ENCODE data around the gene YLPM1.

The YLPM1 gene

DNA sequence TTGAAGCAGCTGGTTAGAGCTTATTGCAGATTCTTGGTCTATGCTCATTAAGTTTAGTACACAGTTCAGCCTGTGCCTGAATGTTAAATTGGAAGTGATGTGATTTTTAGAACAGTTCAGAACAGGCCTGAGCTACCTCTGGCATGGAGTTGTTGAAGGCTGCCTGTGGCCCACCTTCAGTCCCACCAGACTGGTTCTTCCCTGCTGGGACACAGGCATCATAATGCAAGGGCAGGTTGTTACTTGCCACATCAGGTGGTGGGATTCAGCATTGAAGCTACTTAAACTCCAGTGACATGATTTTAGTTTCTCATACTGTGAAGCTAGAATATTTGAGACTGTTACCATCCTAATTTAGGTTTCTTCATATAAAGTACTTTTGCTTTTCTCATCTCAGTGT is 63.5 kb downstream of the YLPM1 start:
- no peak overlapping the region for H3K4me3 ChIP-seq (ENCODE audit: low read length)
- TF ChIP-seq, protein P1, sequence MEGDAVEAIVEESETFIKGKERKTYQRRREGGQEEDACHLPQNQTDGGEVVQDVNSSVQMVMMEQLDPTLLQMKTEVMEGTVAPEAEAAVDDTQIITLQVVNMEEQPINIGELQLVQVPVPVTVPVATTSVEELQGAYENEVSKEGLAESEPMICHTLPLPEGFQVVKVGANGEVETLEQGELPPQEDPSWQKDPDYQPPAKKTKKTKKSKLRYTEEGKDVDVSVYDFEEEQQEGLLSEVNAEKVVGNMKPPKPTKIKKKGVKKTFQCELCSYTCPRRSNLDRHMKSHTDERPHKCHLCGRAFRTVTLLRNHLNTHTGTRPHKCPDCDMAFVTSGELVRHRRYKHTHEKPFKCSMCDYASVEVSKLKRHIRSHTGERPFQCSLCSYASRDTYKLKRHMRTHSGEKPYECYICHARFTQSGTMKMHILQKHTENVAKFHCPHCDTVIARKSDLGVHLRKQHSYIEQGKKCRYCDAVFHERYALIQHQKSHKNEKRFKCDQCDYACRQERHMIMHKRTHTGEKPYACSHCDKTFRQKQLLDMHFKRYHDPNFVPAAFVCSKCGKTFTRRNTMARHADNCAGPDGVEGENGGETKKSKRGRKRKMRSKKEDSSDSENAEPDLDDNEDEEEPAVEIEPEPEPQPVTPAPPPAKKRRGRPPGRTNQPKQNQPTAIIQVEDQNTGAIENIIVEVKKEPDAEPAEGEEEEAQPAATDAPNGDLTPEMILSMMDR (conservative IDR thresholded peaks at IDR 0.05; ENCODE audit: low read depth, low read length), result no peak
- no peak for DNase-seq (ENCODE audit: low read depth)

DNA sequence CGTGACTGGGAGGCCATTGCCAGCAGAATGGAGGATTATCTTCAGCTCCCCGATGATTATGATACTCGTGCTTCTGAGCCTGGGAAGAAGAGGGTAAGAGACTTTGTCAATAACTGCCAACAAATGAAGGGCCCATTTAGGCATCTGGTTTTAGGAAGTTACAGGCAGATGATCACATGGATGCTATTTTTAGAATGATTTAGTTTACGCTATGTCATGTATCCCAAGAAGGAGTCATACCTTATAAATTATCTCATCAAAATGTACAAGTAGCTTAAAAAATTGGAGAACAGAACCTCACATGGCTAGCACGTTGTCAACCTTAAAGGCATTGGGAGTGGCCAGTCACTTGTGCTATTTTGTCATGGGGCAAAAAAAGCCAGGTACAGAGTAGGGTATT is 66.1 kb downstream of the YLPM1 start:
- no peak for DNase-seq (ENCODE audit: low read depth)
- no peak overlapping the region for H3K4me3 ChIP-seq (ENCODE audit: low read length)
- TF ChIP-seq, protein P1 (conservative IDR thresholded peaks at IDR 0.05; ENCODE audit: low read depth, low read length), result no peak

DNA sequence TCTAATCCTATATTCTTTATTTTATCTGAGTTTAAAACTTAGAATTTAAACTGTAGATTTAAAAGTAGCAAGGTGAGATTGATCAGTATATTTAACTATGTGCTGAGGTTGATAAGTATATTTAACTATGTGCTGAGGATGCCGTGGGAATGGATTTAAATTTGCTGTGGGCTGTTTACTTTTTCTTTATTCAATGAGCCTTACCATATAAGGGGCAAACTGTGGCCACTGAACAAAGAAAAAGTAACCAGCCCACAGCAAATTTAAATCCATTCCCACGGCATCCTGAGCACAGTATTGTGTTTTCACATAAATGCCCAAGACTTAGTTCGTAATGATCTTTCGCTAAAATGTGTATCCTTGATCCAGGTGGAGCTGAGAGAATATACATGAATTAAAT is 69.7 kb downstream of the YLPM1 start:
- no peak overlapping the region for H3K4me3 ChIP-seq (ENCODE audit: low read length)
- DNase-seq (ENCODE audit: low read depth), result no peak
- TF ChIP-seq, protein P1 (conservative IDR thresholded peaks at IDR 0.05; ENCODE audit: low read depth, low read length), result no peak

DNA sequence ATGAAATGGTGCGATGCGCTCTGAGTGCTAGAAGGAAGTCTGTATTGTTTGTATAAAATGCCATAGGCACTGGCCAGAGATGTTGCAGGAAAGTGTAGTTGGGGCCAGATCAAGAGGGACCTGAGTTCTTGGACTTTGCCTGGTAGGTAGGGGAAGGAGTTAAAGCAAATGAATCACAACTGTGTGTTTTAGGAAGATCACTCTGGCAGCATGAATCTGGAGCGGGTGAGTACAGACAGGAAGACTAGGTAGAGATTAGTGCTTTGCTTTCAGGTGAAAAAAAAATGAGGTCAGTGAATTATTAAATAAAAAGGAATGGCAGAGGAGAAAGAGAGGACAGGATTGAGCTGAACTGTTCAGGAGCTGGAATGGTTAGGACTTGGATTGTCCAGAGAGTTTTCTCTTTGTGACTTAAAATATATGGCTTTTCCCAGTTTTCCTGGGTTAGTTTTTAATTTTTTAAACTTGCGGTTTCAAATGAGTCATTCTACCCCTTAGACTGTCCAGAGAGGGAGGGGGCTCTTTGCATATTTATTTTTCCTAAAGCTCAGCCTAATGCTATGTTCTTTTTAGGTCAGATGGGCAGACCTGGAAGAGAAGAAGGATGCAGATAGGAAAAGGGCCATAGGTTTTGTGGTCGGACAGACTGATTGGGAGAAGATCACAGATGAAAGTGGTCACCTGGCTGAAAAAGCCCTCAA is 71.7 kb downstream of the YLPM1 start:
- no peak overlapping the region for H3K4me3 ChIP-seq (ENCODE audit: low read length)
- TF ChIP-seq, protein P1 (conservative IDR thresholded peaks at IDR 0.05; ENCODE audit: low read depth, low read length), result no peak
- no peak for DNase-seq (ENCODE audit: low read depth)

DNA sequence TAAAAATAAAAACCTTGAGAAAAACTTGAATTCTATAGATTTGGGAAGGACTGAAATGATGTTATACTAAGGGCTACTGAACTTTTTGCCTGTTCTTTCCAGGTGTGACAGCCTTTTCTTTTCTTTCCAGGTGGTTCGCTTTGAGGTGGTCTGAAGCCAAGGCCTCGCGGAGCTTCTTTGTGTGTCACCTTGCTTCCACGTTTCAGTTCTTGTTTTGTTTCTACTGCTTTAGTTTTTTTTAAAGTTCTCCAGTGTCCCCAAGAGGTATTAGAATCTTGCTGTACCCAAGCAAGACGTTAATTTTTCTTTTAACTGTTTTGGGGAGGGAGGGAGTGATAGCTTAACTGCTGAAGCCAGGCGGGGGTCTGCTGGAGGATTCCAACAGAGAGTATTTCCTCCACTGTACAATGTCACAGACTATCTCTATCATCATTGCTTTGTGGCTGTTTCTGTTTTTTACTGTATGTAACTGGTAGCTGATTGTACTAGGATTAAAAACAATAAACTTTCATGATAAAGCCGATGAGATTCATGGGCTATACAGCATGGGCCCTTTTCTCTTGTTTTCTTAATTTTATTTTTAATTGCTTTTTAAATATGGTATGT is 72.6 kb downstream of the YLPM1 start:
- no peak for DNase-seq (ENCODE audit: low read depth)
- H3K4me3 ChIP-seq (ENCODE audit: low read length), result no peak overlapping the region
- TF ChIP-seq, protein P1 (conservative IDR thresholded peaks at IDR 0.05; ENCODE audit: low read depth, low read length), result no peak

DNA sequence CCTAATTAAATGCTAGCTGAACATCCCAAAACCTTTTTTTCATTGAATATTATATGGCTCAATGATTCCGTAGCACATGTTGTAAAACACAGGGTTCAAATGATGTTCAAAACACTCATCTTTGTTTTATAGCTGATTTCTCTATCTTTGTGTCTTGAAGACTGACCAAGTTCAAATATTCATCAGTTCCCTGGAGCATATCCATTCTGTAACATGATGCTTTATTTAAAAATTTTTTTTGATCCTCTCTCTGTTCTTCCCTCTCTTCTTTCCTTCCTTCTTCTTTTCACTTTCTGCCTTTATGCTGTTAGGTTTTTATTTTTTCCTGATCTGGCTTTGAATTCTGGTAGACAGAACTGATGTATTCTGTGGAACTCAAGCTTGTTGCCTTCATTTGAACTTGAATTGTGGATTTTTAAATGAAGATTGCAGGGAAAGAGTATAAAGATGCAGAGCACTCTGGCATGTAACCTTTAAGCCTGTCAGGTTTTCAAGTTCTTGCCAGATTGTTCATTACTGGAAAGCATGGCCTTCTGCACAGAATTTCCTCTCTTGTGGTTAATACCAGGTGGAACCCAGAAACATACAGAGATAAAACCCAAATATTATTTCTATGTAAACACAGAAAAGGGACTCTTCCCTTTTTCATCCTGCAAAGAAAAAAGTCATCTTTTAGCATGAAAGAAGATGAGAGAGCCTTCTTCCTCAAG is 73.3 kb downstream of the YLPM1 start:
- TF ChIP-seq, protein P1 (conservative IDR thresholded peaks at IDR 0.05; ENCODE audit: low read depth, low read length), result no peak
- H3K4me3 ChIP-seq (ENCODE audit: low read length), result no peak overlapping the region
- DNase-seq (ENCODE audit: low read depth), result no peak
